ENCODE data around the gene PPIB.
"Not testable (repeated sequence)": the region's sequence is repeated elsewhere in the genome, so short reads cannot be mapped to it uniquely, and the experiment has no call there.

The PPIB gene

GRCh38 chr15:64112073-64112772 is 50.6 kb downstream of the PPIB start:
- no peak overlapping the region for H3K27ac ChIP-seq
- no peak overlapping the region for H3K4me3 ChIP-seq

DNA sequence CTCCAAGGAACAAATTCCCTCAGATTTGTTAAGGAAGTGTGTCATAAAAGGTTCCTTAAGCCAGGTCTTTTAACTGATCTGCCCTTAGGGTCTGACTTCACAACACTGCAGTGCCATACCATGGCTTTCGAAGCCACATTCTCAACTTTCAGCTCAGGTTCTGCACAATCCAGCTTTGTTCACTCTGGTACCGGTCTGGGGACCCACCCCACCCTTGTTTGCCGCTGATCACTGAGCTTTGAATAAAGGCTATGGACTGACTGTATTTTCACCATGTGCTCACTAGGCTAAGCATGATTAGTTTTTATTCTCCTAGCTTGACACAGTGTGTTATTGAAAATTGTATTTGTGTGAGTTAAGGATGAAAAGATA is 51.2 kb downstream of the PPIB start:
- H3K27ac ChIP-seq = no peak overlapping the region
- no peak for TF ChIP-seq POLR2AphosphoS5 (IDR thresholded peaks at IDR 0.05; ENCODE audit: borderline replicate concordance, low read depth, low read length)
- no peak for TF ChIP-seq FOXP2 (optimal IDR thresholded peaks at IDR 0.05; ENCODE audit: control extremely low read depth, extremely low read length, insufficient read depth)
- TF ChIP-seq EZH2 (IDR thresholded peaks at IDR 0.05) = no peak

More at GRCh38 chr15:64112073-64112772, 50.6 kb downstream of the PPIB start:
- DNase-seq (ENCODE audit: low read depth, low spot score) = no peak
- no peak overlapping the region for H3K9ac ChIP-seq (ENCODE audit: insufficient read length)
- peaks cover 50% of the 10 kb centered on the region for H3K36me3 ChIP-seq (ENCODE audit: insufficient read depth, low read length)
- H3K9me3 ChIP-seq (ENCODE audit: low read depth, low read length) = no peaks in the 10 kb centered on the region
- no peak for TF ChIP-seq FOXP2 (optimal IDR thresholded peaks at IDR 0.05; ENCODE audit: control extremely low read depth, extremely low read length, insufficient read depth)
- no peak for TF ChIP-seq EZH2 (IDR thresholded peaks at IDR 0.05)
- no peak for TF ChIP-seq POLR2AphosphoS5 (IDR thresholded peaks at IDR 0.05; ENCODE audit: borderline replicate concordance, low read depth, low read length)

DNA sequence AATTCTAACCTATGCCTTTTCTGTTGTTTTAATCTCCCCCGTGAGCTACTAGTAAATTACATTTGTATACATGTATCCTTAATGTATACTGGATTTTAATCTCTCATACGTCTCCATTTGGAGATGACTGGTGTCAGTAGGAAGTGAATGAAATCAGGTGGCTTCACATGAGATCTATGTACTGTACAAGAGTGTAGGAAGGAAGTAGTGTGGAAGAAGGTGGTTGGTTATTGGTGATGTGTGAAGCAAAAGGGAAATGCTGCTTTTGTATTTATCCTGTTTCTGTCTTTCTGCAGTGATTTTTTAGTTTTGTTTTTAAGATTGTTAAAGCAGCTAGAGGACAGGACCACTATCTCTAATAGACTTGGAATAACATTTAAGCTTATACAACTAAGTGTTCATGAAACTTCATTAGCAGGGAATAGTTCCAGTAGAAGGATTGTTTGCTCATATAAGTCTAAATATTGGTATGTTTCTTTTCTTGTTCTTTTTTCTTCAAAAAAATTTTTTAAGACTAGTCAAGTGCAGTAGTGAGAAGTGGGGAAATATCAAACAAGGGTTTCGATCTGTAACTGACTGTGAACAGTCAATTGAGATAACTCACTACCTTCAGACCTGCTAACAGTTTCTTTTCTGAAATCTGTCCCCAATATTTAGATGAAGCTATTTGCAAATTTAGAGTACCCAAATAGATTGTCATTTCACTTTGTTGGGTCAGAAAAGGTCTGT is 51.7 kb downstream of the PPIB start:
- Histone ChIP-seq H3K9ac (ENCODE audit: insufficient read length) (peak overlapping the region; percentile 14), H3K27ac (0 out of 2 replicates have a peak overlapping the region, but pooled peaks have one; percentile 45), H3K4me3 (no peak overlapping the region), H3K36me3 (ENCODE audit: insufficient read depth, low read length) (peaks cover 39% of the 10 kb centered on the region), H3K9me3 (ENCODE audit: low read depth, low read length) (no peaks in the 10 kb centered on the region)
- no peak for DNase-seq (ENCODE audit: low read depth, low spot score)
- TF ChIP-seq POLR2AphosphoS5 (IDR thresholded peaks at IDR 0.05; ENCODE audit: borderline replicate concordance, low read depth, low read length) = no peak
- TF ChIP-seq EZH2 (IDR thresholded peaks at IDR 0.05) = no peak
- no peak for TF ChIP-seq FOXP2 (optimal IDR thresholded peaks at IDR 0.05; ENCODE audit: control extremely low read depth, extremely low read length, insufficient read depth)

More for the DNA sequence above, 51.2 kb downstream of the PPIB start:
- Histone ChIP-seq H3K36me3 (ENCODE audit: insufficient read depth, low read length) (peaks cover 45% of the 10 kb centered on the region), H3K9ac (ENCODE audit: insufficient read length) (peak overlapping the region; percentile 14), H3K4me3 (no peak overlapping the region), H3K9me3 (ENCODE audit: low read depth, low read length) (no peaks in the 10 kb centered on the region)
- no peak for DNase-seq (ENCODE audit: low read depth, low spot score)

GRCh38 chr15:64110108-64110701 is 52.6 kb downstream of the PPIB start:
- not testable (repeated sequence) for H3K27ac ChIP-seq; H3K9ac ChIP-seq (ENCODE audit: insufficient read length); H3K4me3 ChIP-seq; H3K9me3 ChIP-seq (ENCODE audit: low read depth, low read length); DNase-seq (ENCODE audit: low read depth, low spot score)
- H3K36me3 ChIP-seq (ENCODE audit: insufficient read depth, low read length) = peaks cover 31% of the 10 kb centered on the region

DNA sequence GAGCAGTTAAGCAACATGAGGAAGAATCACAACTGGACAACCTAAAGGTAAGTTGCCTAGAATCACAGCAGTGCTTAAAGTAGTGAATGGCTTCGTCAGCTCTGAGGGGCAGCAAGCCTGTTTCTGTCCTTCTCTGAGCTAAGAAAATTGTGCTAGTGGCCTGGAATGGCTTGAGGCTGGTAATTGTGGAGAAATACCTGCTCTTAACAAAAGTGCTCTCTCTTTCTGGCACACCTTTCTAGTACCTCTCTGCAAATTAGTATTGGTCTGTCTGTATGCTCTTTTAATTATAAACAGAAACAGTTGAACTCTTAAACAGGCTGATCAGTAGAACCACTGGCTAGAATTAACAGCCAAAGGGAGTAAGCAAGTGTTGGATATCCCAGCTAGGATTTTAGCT is 55.5 kb downstream of the PPIB start:
- Histone ChIP-seq H3K9ac (ENCODE audit: insufficient read length) (no peak overlapping the region), H3K27ac (no peak overlapping the region)
- TF ChIP-seq POLR2AphosphoS5 (IDR thresholded peaks at IDR 0.05; ENCODE audit: borderline replicate concordance, low read depth, low read length) (no peak), FOXP2 (optimal IDR thresholded peaks at IDR 0.05; ENCODE audit: control extremely low read depth, extremely low read length, insufficient read depth) (no peak), EZH2 (IDR thresholded peaks at IDR 0.05) (no peak)

More for the DNA sequence above, 55.5 kb downstream of the PPIB start:
- H3K9me3 ChIP-seq (ENCODE audit: low read depth, low read length) = no peaks in the 10 kb centered on the region
- no peak for DNase-seq (ENCODE audit: low read depth, low spot score)
- H3K36me3 ChIP-seq (ENCODE audit: insufficient read depth, low read length) = peaks cover 15% of the 10 kb centered on the region
- H3K4me3 ChIP-seq = no peak overlapping the region
